Mucosa of descending colon (tissue), 3 donors: Measurements from ENCODE around the gene MFAP3. TPM values are rescaled to one million over a fixed set of nuclear protein-coding genes. Genes with fewer than 3 reads are reported as not detected.

Source experiments
- ATAC-seq: fragments of 200-7000 bp; cut with Tn5 transposase; one replicate; pipeline ENCODE4 v1.9.1; 2020; ENCODE audit warnings: mild to moderate bottlenecking, moderate library complexity
- DNase-seq, 3 donors: peaks; one replicate each; pipeline ENCODE4 v3.0.0-alpha.2; 2020
- H3K36me3 ChIP-seq: fragments of 200-600 bp; one replicate; pipeline ENCODE4 v1.8.0; 2021; ENCODE audit warnings: low read depth, mild to moderate bottlenecking
- H3K4me1 ChIP-seq: fragments of 200-600 bp; one replicate; pipeline ENCODE4 v1.8.0; 2021; ENCODE audit warnings: low read depth, mild to moderate bottlenecking
- H3K4me3 ChIP-seq: fragments of 200-600 bp; one replicate; pipeline ENCODE4 v1.8.0; 2021; ENCODE audit warnings: mild to moderate bottlenecking
- H3K9me3 ChIP-seq: fragments of 200-600 bp; one replicate; pipeline ENCODE4 v1.8.0; 2021; ENCODE audit warnings: mild to moderate bottlenecking
- CTCF ChIP-seq: fragments of 200-600 bp; IDR thresholded peaks from one replicate; pipeline ENCODE4 v1.8.0; 2022; ENCODE audit warnings: antibody characterized with exemption, mild to moderate bottlenecking
- intact Hi-C, 2 donors: fragments of 100-400 bp; cut with DNase I in 1 of 2; cut with micrococcal nuclease in 1 of 2; formaldehyde crosslinking; loops; one replicate each; pipeline versions ENCODE4 v1.11.0 to v1.11.1; 2022; cut with DNase I, micrococcal nuclease
- total RNA-seq, 3 donors: library from RNA; stranded (reverse); fragmentation: NEBNext Ultra II Directional in 2 of 3; extraction: Animal tissue kit (Norgen Biotek cat#: 25700) in 2 of 3; gene quantifications; one replicate each; pipeline versions ENCODE4 v1.2.1 to v1.2.4, GENCODE V29; 2021 to 2023
- donor health status: DM: no; HTN: no; CAD: no; lungs with moderate emphysema.
- donor health status: DM: no; HTN: no; CAD: no.
- donor health status: DM: no; HTN: yes; CAD: no.

The MFAP3 gene
- total RNA-seq, 3 donors from 2014 or later, result 28.1 to 33.4 (median 31.5) TPM

GRCh38 chr5:154038261-154038706, 483 bp upstream of the MFAP3 start:
- DNase-seq (peak in 2 of 3 donors; percentile 52 to 54), ATAC-seq (peak; percentile 71)
- Histone ChIP-seq H3K9me3 (no peaks in the 10 kb centered on the region), H3K36me3 (no peaks in the 10 kb centered on the region), H3K4me3 (peak overlapping the region; percentile 71), H3K4me1 (peaks cover 11% of the 10 kb centered on the region)
- intact Hi-C loops, result no loop called here
- no peak for TF ChIP-seq CTCF

- intact Hi-C loops, result no loop called here
- H3K9me3 ChIP-seq, result no peaks in the 10 kb centered on the region
- H3K4me1 ChIP-seq, result peaks cover 11% of the 10 kb centered on the region
- DNase-seq, result no peak
- H3K36me3 ChIP-seq, result no peaks in the 10 kb centered on the region
- TF ChIP-seq CTCF, result no peak
- H3K4me3 ChIP-seq, result peak overlapping the region; percentile 71
- ATAC-seq, result no peak
Measured at GRCh38 chr5:154039458-154039829, 677 bp downstream of the MFAP3 start.

- Histone ChIP-seq H3K4me3 (no peak overlapping the region), H3K36me3 (no peaks in the 10 kb centered on the region), H3K4me1 (peaks cover 11% of the 10 kb centered on the region), H3K9me3 (no peaks in the 10 kb centered on the region)
- no peak for TF ChIP-seq CTCF
- intact Hi-C loops, result no loop called here
- no peak for ATAC-seq
- DNase-seq, result no peak
Measured at GRCh38 chr5:154042766-154043165, 4.0 kb downstream of the MFAP3 start.

GRCh38 chr5:154044099-154044498, 5.3 kb downstream of the MFAP3 start:
- Histone ChIP-seq H3K4me3 (no peak overlapping the region), H3K4me1 (peaks cover 11% of the 10 kb centered on the region), H3K9me3 (no peaks in the 10 kb centered on the region), H3K36me3 (no peaks in the 10 kb centered on the region)
- DNase-seq (no peak), ATAC-seq (no peak)
- TF ChIP-seq CTCF, result no peak
- intact Hi-C loops, result no loop called here

- Histone ChIP-seq H3K4me1 (peaks cover 7% of the 10 kb centered on the region), H3K36me3 (no peaks in the 10 kb centered on the region), H3K4me3 (no peak overlapping the region), H3K9me3 (no peaks in the 10 kb centered on the region)
- intact Hi-C loops, result no loop called here
- ATAC-seq (no peak), DNase-seq (no peak)
- TF ChIP-seq CTCF, result no peak
Measured at GRCh38 chr5:154044581-154044980, 5.8 kb downstream of the MFAP3 start.

GRCh38 chr5:154046486-154046885, 7.7 kb downstream of the MFAP3 start:
- TF ChIP-seq CTCF, result no peak
- intact Hi-C loops, result no loop called here
- no peaks in the 10 kb centered on the region for H3K4me1 ChIP-seq
- H3K9me3 ChIP-seq, result no peaks in the 10 kb centered on the region
- no peak overlapping the region for H3K4me3 ChIP-seq
- no peak for DNase-seq
- no peaks in the 10 kb centered on the region for H3K36me3 ChIP-seq
- no peak for ATAC-seq
